Occipital lobe (tissue), 2 donors: ENCODE measurements around the gene PRKAG2. TPM values are rescaled to one million over a fixed set of nuclear protein-coding genes. Genes with fewer than 3 reads are reported as not detected.
A peak's percentile ranks its signal among the peaks of the same experiment; 100 is the strongest.
"Not testable (repeated sequence)": the region's sequence is repeated elsewhere in the genome, so short reads cannot be mapped to it uniquely, and the experiment has no call there.

Source experiments
- DNase-seq: peaks from one replicate; lab custom pipeline; 2025; lab: John Stamatoyannopoulos, UW
- total RNA-seq: library from RNA; depleted of rRNA; stranded (reverse); fragments of >200 nt; gene quantifications from one replicate; pipeline ENCODE4 v1.2.3, GENCODE V29; 2014

The PRKAG2 gene
- total RNA-seq, 1 donor from 2014 or later, result 32.9 TPM

GRCh38 chr7:151599401-151600227 is 277.3 kb downstream of the PRKAG2 start:
- DNase-seq, result no peak

- DNase-seq, result no peak
Observed at GRCh38 chr7:151597541-151598444, 279.1 kb downstream of the PRKAG2 start.

GRCh38 chr7:151595702-151596350 is 281.1 kb downstream of the PRKAG2 start:
- DNase-seq, result no peak

- DNase-seq, result no peak
Observed at GRCh38 chr7:151592868-151593486, 283.9 kb downstream of the PRKAG2 start.

GRCh38 chr7:151592330-151592729 is 284.6 kb downstream of the PRKAG2 start:
- no peak for DNase-seq

- DNase-seq, result no peak
Observed at GRCh38 chr7:151591866-151592265, 285.0 kb downstream of the PRKAG2 start.

- DNase-seq, result no peak
Observed at GRCh38 chr7:151590850-151591771, 285.8 kb downstream of the PRKAG2 start.

GRCh38 chr7:151590071-151590849 is 286.7 kb downstream of the PRKAG2 start:
- DNase-seq, result no peak

GRCh38 chr7:151588982-151589381 is 287.9 kb downstream of the PRKAG2 start:
- DNase-seq, result no peak

- DNase-seq, result no peak
Observed at GRCh38 chr7:151586531-151587260, 290.2 kb downstream of the PRKAG2 start.

- DNase-seq, result peak; percentile 36
Observed at GRCh38 chr7:151585744-151586393, 291.0 kb downstream of the PRKAG2 start.

GRCh38 chr7:151581741-151582140 is 295.2 kb downstream of the PRKAG2 start:
- no peak for DNase-seq

GRCh38 chr7:151579644-151580043 is 297.3 kb downstream of the PRKAG2 start:
- no peak for DNase-seq

GRCh38 chr7:151575410-151575809 is 301.5 kb downstream of the PRKAG2 start:
- DNase-seq, result no peak

GRCh38 chr7:151573046-151573445 is 303.9 kb downstream of the PRKAG2 start:
- DNase-seq, result not testable (repeated sequence)

GRCh38 chr7:151572136-151572535 is 304.8 kb downstream of the PRKAG2 start:
- no peak for DNase-seq

GRCh38 chr7:151571471-151571870 is 305.4 kb downstream of the PRKAG2 start:
- no peak for DNase-seq

GRCh38 chr7:151570366-151570915 is 306.5 kb downstream of the PRKAG2 start:
- DNase-seq, result no peak
